ENCODE results near the gene KHDC4.
A peak's percentile ranks its signal among the peaks of the same experiment; 100 is the strongest.
"Not testable (repeated sequence)": the region's sequence is repeated elsewhere in the genome, so short reads cannot be mapped to it uniquely, and the experiment has no call there.

The KHDC4 gene

GRCh38 chr1:155897746-155898145 is 36.5 kb downstream of the KHDC4 start:
- DNase-seq = no peak

DNA sequence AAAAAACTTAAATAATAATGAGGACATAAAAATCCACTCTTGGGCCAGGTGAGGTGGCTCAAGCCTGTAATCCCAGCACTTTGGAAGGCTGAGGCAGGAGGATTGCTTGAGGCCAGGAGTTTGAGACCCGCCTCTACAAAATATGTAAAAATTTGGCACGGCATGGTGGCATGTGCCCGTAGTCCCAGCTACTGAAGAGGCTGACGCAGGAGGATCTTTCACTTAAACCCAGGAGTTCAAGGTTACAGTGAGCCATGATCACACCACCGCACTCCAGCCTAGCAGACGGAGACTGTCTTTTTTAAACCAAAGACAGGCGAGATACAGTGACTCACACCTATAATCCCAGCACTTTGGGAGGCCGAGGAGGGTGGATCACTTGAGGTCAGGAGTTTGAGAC is 37.7 kb downstream of the KHDC4 start:
- not testable (repeated sequence) for DNase-seq

GRCh38 chr1:155895617-155896016 is 38.6 kb downstream of the KHDC4 start:
- not testable (repeated sequence) for DNase-seq

- DNase-seq = no peak
Measured at GRCh38 chr1:155893389-155894142, 40.6 kb downstream of the KHDC4 start.

- DNase-seq = no peak
Measured at GRCh38 chr1:155892796-155893195, 41.4 kb downstream of the KHDC4 start.

DNA sequence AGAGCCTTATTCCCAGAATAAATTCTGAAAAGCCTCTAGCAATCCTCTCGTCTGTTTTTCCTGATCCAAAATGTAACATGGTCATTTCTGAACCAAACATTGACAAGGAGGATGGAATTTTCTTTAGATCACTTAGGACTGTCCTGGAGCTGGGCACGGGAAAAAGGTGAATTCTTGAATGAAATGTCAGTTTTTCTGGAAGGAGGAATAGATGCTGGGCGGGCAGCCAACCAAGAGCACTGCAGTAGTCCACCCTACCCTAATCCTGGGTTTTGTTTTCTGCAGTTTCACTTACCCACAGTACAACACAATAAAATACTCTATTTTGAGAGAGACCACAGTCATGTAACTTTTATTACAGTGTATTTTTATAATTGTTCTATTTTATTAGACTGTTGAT is 44.0 kb downstream of the KHDC4 start:
- DNase-seq = no peak

DNA sequence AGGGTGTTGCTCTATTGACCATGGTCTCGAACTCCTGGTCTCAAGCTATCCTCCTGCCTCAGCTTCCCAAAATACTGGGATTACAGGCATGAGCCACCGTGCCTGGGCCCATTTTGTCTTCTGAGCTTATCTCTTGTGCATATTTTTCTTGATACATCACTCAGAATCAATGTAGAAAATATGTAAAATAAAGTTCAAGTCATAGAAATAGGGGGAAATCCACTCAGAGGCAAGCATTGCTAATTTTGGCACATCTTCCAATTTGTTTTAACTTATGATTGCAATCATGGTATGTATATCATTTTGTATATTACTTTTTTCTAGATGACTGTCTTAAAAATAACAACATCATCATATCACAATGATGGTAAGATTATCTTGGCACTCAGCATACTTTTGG is 44.6 kb downstream of the KHDC4 start:
- DNase-seq = no peak

DNA sequence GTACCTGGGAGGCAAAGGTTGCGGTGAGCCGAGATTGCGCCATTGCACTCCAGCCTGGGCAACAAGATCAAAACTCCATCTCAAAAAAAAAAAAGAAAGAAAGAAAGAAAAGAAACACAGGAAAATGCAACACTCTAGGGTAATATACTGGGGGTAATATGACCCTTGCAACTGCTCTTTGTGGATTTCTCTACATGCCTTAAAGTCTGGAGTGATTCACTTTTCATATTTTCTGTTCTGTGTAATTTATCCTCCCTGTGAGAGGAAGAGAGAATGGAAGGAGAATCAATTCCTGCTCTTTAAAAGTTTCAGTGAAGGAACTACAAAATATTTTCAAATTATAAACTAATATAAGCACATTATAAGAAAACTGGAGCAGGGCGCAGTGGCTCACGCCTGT is 45.7 kb downstream of the KHDC4 start:
- DNase-seq = no peak

- no peak for DNase-seq
Measured at GRCh38 chr1:155884982-155885381, 49.2 kb downstream of the KHDC4 start.

GRCh38 chr1:155884031-155884960 is 49.9 kb downstream of the KHDC4 start:
- DNase-seq = no peak

DNA sequence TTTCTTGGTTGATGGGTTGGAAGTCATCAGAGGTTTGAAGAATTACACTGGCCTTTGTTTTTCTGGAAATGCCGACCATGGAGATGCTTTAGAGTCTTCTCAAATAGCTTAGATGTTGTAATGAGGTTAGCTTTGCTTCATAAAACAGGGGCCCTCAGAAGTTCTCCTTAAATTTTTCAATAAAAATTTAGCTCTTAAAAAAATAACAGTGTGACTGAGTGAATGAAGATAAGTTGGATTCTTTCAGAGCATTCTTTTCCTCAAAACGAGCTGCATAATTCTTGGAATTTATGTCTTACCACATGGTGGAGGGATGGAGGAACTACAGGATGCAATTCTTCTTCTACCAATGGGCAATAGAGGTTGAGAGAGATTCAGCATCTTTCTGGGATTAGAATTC is 51.4 kb downstream of the KHDC4 start:
- no peak for DNase-seq

DNA sequence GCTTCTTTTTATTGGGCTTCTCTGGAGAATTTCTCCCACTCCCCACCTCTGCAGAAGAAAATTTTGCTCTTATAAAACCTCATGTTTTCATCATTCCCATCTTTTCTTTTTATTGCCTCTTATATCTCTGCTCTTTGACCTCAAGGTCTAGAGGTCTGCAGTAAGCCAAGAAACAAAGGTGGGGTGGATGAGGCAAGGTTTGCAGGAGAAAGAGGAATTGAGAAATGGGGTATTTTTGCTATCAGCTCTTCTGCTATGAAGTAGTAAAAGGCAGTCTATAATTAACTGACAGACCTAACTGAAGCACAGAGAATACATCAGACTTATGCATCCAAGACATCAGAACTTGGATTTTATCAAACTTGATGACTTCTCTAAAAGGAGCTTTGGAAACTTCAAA is 52.0 kb downstream of the KHDC4 start:
- no peak for DNase-seq

DNA sequence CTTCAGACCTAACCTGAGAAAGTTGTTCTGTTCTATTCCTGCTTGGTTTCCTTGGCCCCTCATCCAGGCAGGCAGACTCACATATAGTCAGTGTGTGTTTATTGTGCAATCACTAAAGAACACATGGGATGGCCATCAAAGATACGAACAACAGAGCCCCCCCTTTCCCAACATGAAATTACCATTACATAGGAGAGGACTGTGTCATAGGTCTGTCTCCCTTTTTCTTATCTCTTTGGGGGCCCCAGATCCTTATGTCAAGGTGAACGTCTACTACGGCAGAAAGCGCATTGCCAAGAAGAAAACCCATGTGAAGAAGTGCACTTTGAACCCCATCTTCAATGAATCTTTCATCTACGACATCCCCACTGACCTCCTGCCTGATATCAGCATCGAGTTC is 53.3 kb downstream of the KHDC4 start:
- no peak for DNase-seq

- no peak for DNase-seq
Measured at GRCh38 chr1:155880251-155880650, 54.0 kb downstream of the KHDC4 start.

DNA sequence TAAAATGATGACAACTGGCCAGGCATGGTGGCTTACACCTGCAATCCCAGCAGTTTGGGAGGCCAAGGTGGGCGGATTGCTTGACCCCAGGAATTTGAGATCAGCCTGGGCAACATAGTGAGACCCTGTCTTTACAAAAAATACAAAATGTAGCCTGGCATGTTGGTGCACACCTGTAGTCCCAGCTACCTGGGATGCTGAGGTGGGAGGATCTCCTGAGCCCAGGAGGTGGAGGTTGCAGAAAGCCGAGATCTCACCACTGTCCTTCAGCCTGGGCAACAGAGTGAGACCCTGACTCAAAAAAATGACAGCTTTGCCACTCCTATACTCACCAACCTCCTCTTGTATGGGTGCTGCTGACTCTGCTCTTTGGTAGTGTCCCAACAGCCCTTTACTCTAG is 56.3 kb downstream of the KHDC4 start:
- DNase-seq = no peak

DNA sequence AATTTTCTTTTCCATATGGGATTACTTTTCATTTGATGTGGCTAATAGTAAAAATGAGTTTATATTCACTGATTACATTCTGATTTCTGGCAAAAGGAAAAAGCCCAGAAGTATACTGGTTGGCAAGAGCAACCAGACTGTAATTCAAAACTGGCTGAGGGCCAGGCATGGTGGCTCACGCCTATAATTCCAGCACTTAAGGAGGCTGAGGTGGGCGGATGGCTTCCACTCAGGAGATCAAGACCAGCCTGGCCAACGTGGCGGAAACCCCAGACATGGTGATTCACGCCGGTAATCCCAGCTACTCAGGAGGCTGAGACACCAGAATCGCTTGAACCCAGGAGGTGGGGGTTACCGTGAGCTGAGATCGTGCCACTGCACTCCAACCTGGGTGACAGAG is 60.4 kb downstream of the KHDC4 start:
- no peak for DNase-seq

DNA sequence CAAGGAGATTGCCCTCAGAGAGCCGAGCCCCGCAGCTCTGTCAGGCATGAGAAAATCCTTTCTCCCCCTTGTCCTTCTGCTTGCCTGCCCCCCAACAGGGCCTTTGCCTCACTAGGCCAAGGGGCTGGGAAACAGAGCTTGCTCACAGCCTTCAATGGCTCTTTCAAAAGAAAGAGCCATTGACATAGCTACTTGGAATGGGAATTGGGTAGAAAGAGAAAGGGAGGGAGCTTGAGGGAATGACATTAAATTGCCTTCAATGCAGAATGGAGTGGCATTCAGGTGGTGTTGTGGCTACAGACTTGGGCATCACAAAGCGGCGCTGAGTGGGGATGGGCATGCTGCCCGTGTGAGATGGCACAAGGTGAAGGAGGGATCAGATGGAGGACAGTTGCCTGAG is 61.7 kb downstream of the KHDC4 start:
- no peak for DNase-seq

- peak; percentile 25 for DNase-seq
Measured at GRCh38 chr1:155871390-155871789, 62.8 kb downstream of the KHDC4 start.

DNA sequence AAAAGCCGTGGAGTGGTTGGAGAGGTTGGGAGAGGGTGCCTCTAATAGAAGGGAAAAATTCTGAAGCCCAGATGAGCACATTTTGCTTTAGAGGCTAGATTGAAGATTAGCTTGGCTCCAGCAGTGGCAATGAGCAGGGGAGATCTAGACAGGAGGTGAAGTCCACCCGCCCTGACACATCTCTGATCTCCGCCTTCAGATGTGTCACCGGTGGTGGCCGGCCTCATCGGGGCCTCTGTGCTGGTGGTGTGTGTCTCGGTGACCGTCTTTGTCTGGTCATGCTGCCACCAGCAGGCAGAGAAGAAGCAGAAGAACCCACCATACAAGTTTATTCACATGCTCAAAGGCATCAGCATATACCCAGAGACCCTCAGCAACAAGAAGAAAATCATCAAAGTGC is 66.4 kb downstream of the KHDC4 start:
- no peak for DNase-seq

DNA sequence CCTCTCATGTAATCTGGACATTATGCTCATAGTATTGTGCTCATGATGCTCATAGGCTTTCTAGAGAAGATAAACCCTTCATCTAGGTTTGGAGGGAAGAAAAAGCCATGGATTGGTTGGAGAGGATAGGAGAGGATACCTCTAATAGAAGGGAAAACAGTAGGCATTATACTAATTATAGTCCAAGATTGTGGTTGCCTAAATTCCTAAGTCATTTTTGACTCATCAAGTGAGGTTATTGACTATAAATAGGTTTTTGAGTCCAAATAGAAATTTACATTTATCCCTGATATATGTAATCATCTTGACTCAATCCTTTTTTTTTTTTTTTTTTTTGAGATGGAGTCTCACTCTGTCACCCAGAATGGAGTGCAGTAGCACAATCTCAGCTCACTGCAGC is 69.8 kb downstream of the KHDC4 start:
- no peak for DNase-seq
